HEK293 (cell line): ENCODE data around the gene CIART.

Source experiments
- CTCF ChIA-PET: fragments of 350-600 bp; formaldehyde crosslinking; extraction: SDS; loops from one replicate; lab custom pipeline; 2021; ENCODE audit warnings: antibody characterized with exemption; lab: Yijun Ruan, JAX
- POLR2A ChIA-PET: fragments of 300-600 bp; formaldehyde crosslinking; extraction: SDS; loops from one replicate; lab custom pipeline; 2020; ENCODE audit warnings: antibody characterized with exemption, inconsistent platforms; lab: Yijun Ruan, JAX
- H3K27ac ChIP-seq: fragments of 200-500 bp; sonication (Bioruptor generic); 2 replicates; pipeline ENCODE4 v1.5.1; 2014; ENCODE audit warnings: low read depth, low read length, control low read depth, inconsistent platforms; ENCODE audit errors: extremely low read depth
- H3K36me3 ChIP-seq, 2 experiments: fragments of 200-500 bp in 1 of 2; sonication (Bioruptor generic) in 1 of 2; 1 replicate in 1 of 2; 2 replicates in 1 of 2; pipeline ENCODE4 v1.5.1; 2014 to 2017; ENCODE audit warnings: inconsistent platforms in 2 of 2, low read length in 2 of 2; ENCODE audit not compliant: control insufficient read depth in 2 of 2, insufficient read depth in 1 of 2
- H3K4me1 ChIP-seq: fragments of 200-500 bp; sonication (Bioruptor generic); 2 replicates; pipeline ENCODE4 v1.5.1; 2014; ENCODE audit warnings: mild to moderate bottlenecking, low read length, inconsistent platforms; ENCODE audit not compliant: control insufficient read depth, insufficient read depth
- H3K4me3 ChIP-seq: 2 replicates; pipeline ENCODE4 v1.5.1; 2011; ENCODE audit warnings: low read depth, mild to moderate bottlenecking, control low read depth, low read length, moderate library complexity
- H3K9me3 ChIP-seq: fragments of 200-500 bp; sonication (Bioruptor generic); 2 replicates; pipeline ENCODE4 v1.5.1; 2014; ENCODE audit warnings: low read depth, low read length, inconsistent platforms; ENCODE audit not compliant: control insufficient read depth, insufficient read depth
- GLIS1 ChIP-seq: fragments of 450-650 bp; formaldehyde crosslinking; IDR thresholded peaks from 2 replicates; pipeline ENCODE4 v1.5.1; 2016; ENCODE audit warnings: missing biosample characterization, missing genetic modification characterization
- PRDM2 ChIP-seq: fragments of 450-650 bp; formaldehyde crosslinking; IDR thresholded peaks from 2 replicates; pipeline ENCODE4 v1.5.1; 2016; ENCODE audit warnings: missing biosample characterization, missing genetic modification characterization, borderline replicate concordance
- YY2 ChIP-seq: fragments of 450-650 bp; formaldehyde crosslinking; IDR thresholded peaks from 2 replicates; pipeline ENCODE4 v1.5.1; 2016; ENCODE audit warnings: missing biosample characterization, missing genetic modification characterization
- ZFP69B ChIP-seq: fragments of 450-650 bp; formaldehyde crosslinking; IDR thresholded peaks from 2 replicates; pipeline ENCODE4 v1.5.1; 2016; ENCODE audit warnings: missing biosample characterization, missing genetic modification characterization
- ZNF10 ChIP-seq: fragments of 450-650 bp; formaldehyde crosslinking; IDR thresholded peaks from 2 replicates; pipeline ENCODE4 v1.5.1; 2017; ENCODE audit warnings: missing biosample characterization, missing genetic modification characterization
- ZNF2 ChIP-seq: fragments of 450-650 bp; formaldehyde crosslinking; IDR thresholded peaks from 2 replicates; pipeline ENCODE4 v1.5.1; 2016; ENCODE audit warnings: missing biosample characterization, missing genetic modification characterization
- ZNF211 ChIP-seq: fragments of 450-650 bp; formaldehyde crosslinking; IDR thresholded peaks from 2 replicates; pipeline ENCODE4 v1.5.1; 2016; ENCODE audit warnings: low read depth, missing biosample characterization, missing genetic modification characterization
- ZNF223 ChIP-seq: fragments of 450-650 bp; formaldehyde crosslinking; IDR thresholded peaks from 2 replicates; pipeline ENCODE4 v1.5.1; 2016; ENCODE audit warnings: missing biosample characterization, missing genetic modification characterization
- ZNF311 ChIP-seq: fragments of 450-650 bp; formaldehyde crosslinking; IDR thresholded peaks from 2 replicates; pipeline ENCODE4 v1.5.1; 2017; ENCODE audit warnings: missing biosample characterization, missing genetic modification characterization, borderline replicate concordance
- ZNF449 ChIP-seq: fragments of 450-650 bp; formaldehyde crosslinking; IDR thresholded peaks from 2 replicates; pipeline ENCODE4 v1.5.1; 2017; ENCODE audit warnings: missing biosample characterization, mild to moderate bottlenecking, missing genetic modification characterization, moderate library complexity
- ZNF501 ChIP-seq: fragments of 450-650 bp; formaldehyde crosslinking; IDR thresholded peaks from 2 replicates; pipeline ENCODE4 v1.5.1; 2016; ENCODE audit warnings: missing biosample characterization, missing genetic modification characterization
- ZNF510 ChIP-seq: fragments of 450-650 bp; formaldehyde crosslinking; IDR thresholded peaks from 2 replicates; pipeline ENCODE4 v1.5.1; 2018; ENCODE audit warnings: mild to moderate bottlenecking, missing genetic modification characterization, missing biosample characterization; ENCODE audit not compliant: insufficient replicate concordance
- ZNF560 ChIP-seq: fragments of 450-650 bp; formaldehyde crosslinking; IDR thresholded peaks from 2 replicates; pipeline ENCODE4 v1.5.1; 2017; ENCODE audit warnings: missing biosample characterization, missing genetic modification characterization, borderline replicate concordance
- ZSCAN4 ChIP-seq: fragments of 450-650 bp; formaldehyde crosslinking; IDR thresholded peaks from 2 replicates; pipeline ENCODE4 v1.5.1; 2017; ENCODE audit warnings: missing biosample characterization, missing genetic modification characterization

Gene CIART

GRCh38 chr1:150273311-150273710, 9.0 kb upstream of the CIART start:
- CTCF ChIA-PET, result interaction anchor here (0.5 to 4.8 kb wide), 5 partner anchors 7 to 135 kb away, joined by 3 to 33 read pairs (median 6); no protein-coding TSS in a partner anchor

More at GRCh38 chr1:150273311-150273710, 9.0 kb upstream of the CIART start:
- 0 out of 2 replicates have a peak, but pooled peaks cover 4% of the 10 kb centered on the region for H3K4me1 ChIP-seq
- H3K9me3 ChIP-seq, result no peaks in the 10 kb centered on the region
- TF ChIP-seq ZNF10 (tag by site-specific recombination) (no peak), PRDM2 (tag by site-specific recombination) (no peak), ZNF560 (tag by site-specific recombination) (no peak), YY2 (tag by site-specific recombination) (no peak), ZNF510 (tag by site-specific recombination) (no peak), ZNF311 (tag by site-specific recombination) (no peak), ZSCAN4 (tag by site-specific recombination) (no peak), ZNF449 (tag by site-specific recombination) (no peak), GLIS1 (tag by site-specific recombination) (no peak), ZNF2 (tag by site-specific recombination) (no peak), ZNF501 (tag by site-specific recombination) (no peak), ZNF211 (tag by site-specific recombination) (no peak), ZFP69B (tag by site-specific recombination) (no peak), ZNF223 (no peak)
- H3K4me3 ChIP-seq, result no peak overlapping the region
- POLR2A ChIA-PET, result interaction anchor here (1.0 kb wide), 1 partner anchor 90 kb away, joined by 4 read pairs; the partner anchor contains the start of gene RPRD2
- no peak overlapping the region for H3K27ac ChIP-seq
- peaks cover 0 to 6% of the 10 kb centered on the region in 2 experiments; a peak in 1 of 3 replicates for H3K36me3 ChIP-seq
